ENCODE results near the gene NOCT. TPM values are rescaled to one million over a fixed set of nuclear protein-coding genes. Genes with fewer than 3 reads are reported as not detected.
"Not testable (repeated sequence)": the region's sequence is repeated elsewhere in the genome, so short reads cannot be mapped to it uniquely, and the experiment has no call there.

The NOCT gene
- total RNA-seq, 2 experiments from 2014 or later, result 4.7 to 5.9 TPM

GRCh38 chr4:138996090-138996489 lies 19.5 kb upstream of the NOCT start:
- Mint-ChIP-seq H3K36me3 (no peaks in the 10 kb centered on the region), H3K4me3 (no peak overlapping the region), H3K27ac (no peak overlapping the region), H3K27me3 (peaks cover 10% of the 10 kb centered on the region), H3K9me3 (no peaks in the 10 kb centered on the region), H3K4me1 (no peaks in the 10 kb centered on the region)
- POLR2A ChIA-PET, result no interaction called here
- DNase-seq, result no peak
- ATAC-seq (ENCODE audit: low read depth), result no peak

GRCh38 chr4:138999666-139000065 lies 15.9 kb upstream of the NOCT start:
- Mint-ChIP-seq H3K4me1 (no peaks in the 10 kb centered on the region), H3K4me3 (no peak overlapping the region), H3K36me3 (no peaks in the 10 kb centered on the region), H3K27me3 (no peaks in the 10 kb centered on the region), H3K27ac (no peak overlapping the region), H3K9me3 (no peaks in the 10 kb centered on the region)
- POLR2A ChIA-PET, result no interaction called here
- ATAC-seq (ENCODE audit: low read depth) (no peak), DNase-seq (no peak)

- POLR2A ChIA-PET; ATAC-seq (ENCODE audit: low read depth); H3K36me3 Mint-ChIP-seq; H3K27me3 Mint-ChIP-seq; H3K4me1 Mint-ChIP-seq; H3K9me3 Mint-ChIP-seq; H3K27ac Mint-ChIP-seq; H3K4me3 Mint-ChIP-seq; DNase-seq: not testable (repeated sequence)
Observed at GRCh38 chr4:139000134-139000533, 15.4 kb upstream of the NOCT start.

- ATAC-seq (ENCODE audit: low read depth); DNase-seq; H3K4me1 Mint-ChIP-seq; H3K9me3 Mint-ChIP-seq; POLR2A ChIA-PET; H3K4me3 Mint-ChIP-seq; H3K27ac Mint-ChIP-seq; H3K27me3 Mint-ChIP-seq; H3K36me3 Mint-ChIP-seq: not testable (repeated sequence)
Observed at GRCh38 chr4:139001430-139001829, 14.2 kb upstream of the NOCT start.

- H3K27me3 Mint-ChIP-seq; H3K4me1 Mint-ChIP-seq; ATAC-seq (ENCODE audit: low read depth); H3K36me3 Mint-ChIP-seq; POLR2A ChIA-PET; H3K27ac Mint-ChIP-seq; DNase-seq; H3K4me3 Mint-ChIP-seq; H3K9me3 Mint-ChIP-seq: not testable (repeated sequence)
Observed at GRCh38 chr4:139003668-139004067, 11.9 kb upstream of the NOCT start.

DNA sequence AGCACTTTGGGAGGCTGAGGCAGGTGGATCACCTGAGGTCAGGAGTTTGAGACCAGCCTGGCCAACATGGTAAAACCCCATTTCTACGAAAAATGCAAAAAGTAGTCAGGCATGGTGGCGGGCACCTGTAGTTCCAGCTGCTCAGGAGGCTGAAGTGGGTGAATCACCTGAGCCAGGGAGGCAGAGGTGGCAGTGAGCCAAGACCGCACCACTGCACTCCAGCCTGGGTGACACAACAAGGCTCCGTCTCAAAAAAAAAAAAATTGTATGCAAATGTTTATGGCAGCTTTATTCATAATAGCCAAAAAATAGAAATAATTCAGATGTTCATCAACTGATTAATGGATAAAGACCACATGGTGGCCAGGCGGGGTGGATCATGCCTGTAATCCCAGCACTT lies 9.8 kb upstream of the NOCT start:
- no peaks in the 10 kb centered on the region for H3K4me1 Mint-ChIP-seq
- ATAC-seq (ENCODE audit: low read depth) (no peak), DNase-seq (no peak)
- H3K9me3 Mint-ChIP-seq, result no peaks in the 10 kb centered on the region
- H3K4me3 Mint-ChIP-seq, result no peak overlapping the region
- POLR2A ChIA-PET, result no interaction called here
- no peaks in the 10 kb centered on the region for H3K27me3 Mint-ChIP-seq
- no peak overlapping the region for H3K27ac Mint-ChIP-seq
- no peaks in the 10 kb centered on the region for H3K36me3 Mint-ChIP-seq

DNA sequence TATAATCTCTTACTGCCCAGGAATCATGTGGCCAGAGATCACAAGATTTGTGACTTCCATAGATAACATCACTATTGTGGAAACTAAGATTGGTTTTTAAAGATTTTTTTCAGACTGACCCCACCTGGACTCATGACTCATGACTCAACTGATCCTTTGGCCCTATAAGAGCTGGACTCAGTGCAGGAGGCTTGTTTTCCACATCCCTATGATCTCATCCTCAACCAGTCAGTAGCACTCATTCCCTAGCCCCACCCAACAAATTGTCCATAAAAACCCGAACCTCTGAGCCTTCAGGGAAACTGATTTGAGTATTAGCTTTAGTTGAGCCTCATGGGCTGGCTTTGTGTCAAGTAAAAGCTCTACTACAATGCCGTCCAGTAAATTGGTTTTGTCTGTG lies 7.9 kb upstream of the NOCT start:
- H3K36me3 Mint-ChIP-seq, result no peaks in the 10 kb centered on the region
- H3K4me3 Mint-ChIP-seq, result no peak overlapping the region
- no peaks in the 10 kb centered on the region for H3K4me1 Mint-ChIP-seq
- H3K27ac Mint-ChIP-seq, result no peak overlapping the region
- DNase-seq (no peak), ATAC-seq (ENCODE audit: low read depth) (no peak)
- H3K27me3 Mint-ChIP-seq, result no peaks in the 10 kb centered on the region
- POLR2A ChIA-PET, result no interaction called here
- H3K9me3 Mint-ChIP-seq, result no peaks in the 10 kb centered on the region

GRCh38 chr4:139008278-139008677 lies 7.3 kb upstream of the NOCT start:
- H3K4me3 Mint-ChIP-seq; H3K4me1 Mint-ChIP-seq; ATAC-seq (ENCODE audit: low read depth); POLR2A ChIA-PET; H3K36me3 Mint-ChIP-seq; H3K27me3 Mint-ChIP-seq; H3K9me3 Mint-ChIP-seq; H3K27ac Mint-ChIP-seq; DNase-seq: not testable (repeated sequence)

DNA sequence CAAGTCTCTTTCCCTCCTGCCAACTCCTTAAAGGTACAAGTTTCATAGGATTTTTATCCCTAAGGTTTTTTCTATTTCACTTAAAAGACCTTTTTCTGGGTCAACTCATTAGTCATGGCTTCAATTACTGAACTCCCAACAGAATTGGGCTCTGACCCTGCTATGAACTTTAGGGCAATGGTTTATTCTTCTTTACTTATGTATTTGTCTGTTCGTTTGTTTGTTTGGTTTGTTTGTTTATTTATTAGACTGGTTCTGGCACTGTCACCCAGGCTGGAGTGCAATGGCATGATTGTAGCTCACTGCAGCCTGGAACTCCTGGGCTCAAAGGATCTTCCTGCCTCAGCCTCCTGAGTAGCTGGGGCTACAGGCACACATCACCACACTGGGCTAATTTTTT lies 5.9 kb upstream of the NOCT start:
- POLR2A ChIA-PET, result no interaction called here
- Mint-ChIP-seq H3K4me1 (peaks cover 2% of the 10 kb centered on the region), H3K36me3 (no peaks in the 10 kb centered on the region), H3K4me3 (no peak overlapping the region), H3K27me3 (no peaks in the 10 kb centered on the region), H3K27ac (no peak overlapping the region), H3K9me3 (no peaks in the 10 kb centered on the region)
- ATAC-seq (ENCODE audit: low read depth), result no peak
- DNase-seq, result no peak

DNA sequence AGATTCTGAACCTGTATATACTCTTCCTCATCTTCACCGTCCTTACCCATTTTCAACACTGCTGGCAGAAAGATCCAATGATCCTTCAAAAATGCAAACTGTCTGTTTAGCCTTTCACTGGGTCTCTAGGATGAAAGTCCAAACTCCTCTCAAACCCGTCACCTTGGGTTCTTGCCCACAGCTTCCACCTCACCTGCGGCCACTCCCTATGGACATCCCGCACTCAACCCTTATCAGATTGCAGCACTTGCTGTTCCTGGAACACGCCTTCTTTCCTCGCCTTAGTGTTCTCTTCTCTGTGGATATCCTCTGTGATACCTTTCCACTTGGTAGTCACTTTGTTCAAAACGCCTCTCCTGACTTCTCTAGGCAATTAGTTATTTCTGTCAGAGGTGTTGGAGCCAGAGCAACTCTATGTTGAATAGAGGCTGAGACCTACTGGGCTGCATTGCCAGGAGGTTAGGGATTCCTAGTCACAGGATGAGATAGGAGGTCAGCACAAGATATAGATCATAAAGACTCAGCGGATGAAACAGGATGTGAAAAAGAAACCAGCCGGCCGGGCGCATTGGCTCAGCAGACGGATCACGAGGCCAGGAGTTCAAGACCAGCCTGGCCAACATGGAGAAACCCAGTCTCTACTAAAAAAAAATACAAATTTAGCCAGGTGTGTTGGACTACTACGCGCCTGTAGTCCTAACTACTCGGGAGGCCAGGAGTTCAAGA lies 4.2 kb upstream of the NOCT start:
- Mint-ChIP-seq H3K4me1 (peaks cover 8% of the 10 kb centered on the region), H3K9me3 (no peaks in the 10 kb centered on the region), H3K4me3 (no peak overlapping the region), H3K27me3 (no peaks in the 10 kb centered on the region), H3K27ac (no peak overlapping the region), H3K36me3 (no peaks in the 10 kb centered on the region)
- DNase-seq (no peak), ATAC-seq (ENCODE audit: low read depth) (no peak)
- POLR2A ChIA-PET, result no interaction called here

DNA sequence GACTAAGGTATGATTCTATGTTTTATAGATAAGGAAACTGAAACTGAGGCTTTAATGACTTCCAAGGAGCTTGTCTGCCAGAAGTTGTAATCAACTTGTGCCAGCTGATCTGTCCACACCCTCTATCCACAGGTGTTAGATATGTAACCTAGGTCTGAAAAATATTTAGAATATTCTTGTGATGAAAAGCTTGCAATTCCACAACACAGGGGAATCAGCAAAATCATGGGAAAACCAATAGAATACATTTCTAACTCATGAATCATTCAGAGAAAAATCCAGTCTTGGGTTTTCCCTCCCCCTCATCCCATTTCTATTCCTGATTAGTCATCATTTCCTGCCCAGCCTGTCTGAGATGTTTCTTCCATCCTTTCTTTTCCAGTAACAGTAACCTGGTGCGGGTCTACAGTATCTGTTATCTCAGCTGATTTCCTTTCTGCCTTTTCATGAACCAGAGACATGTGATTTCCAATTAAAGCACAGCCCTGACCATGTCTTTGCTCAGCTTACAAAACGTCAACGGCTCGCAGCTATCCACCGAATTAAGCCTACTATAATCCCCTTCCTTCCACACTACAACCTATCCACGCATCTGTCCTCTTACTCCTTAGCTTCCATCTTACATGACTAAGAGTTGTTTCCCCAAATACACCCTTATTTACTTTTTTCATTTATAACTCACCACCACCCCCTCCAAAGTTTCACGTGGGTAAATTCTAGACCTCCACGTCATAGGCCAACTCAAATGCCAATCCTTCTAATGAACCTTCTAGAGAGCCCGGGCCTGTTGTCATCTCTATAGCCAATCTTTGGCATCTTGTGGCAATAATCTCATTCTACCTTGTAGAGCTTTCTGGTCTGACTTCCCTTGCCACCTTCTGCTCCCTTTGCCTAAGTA lies 961 bp upstream of the NOCT start:
- H3K9me3 Mint-ChIP-seq, result no peaks in the 10 kb centered on the region
- H3K4me1 Mint-ChIP-seq, result peaks cover 17% of the 10 kb centered on the region
- DNase-seq (no peak), ATAC-seq (ENCODE audit: low read depth) (no peak)
- H3K4me3 Mint-ChIP-seq, result peak overlapping the region; percentile 78
- peak overlapping the region; percentile 84 for H3K27ac Mint-ChIP-seq
- peaks cover 3% of the 10 kb centered on the region for H3K36me3 Mint-ChIP-seq
- no peaks in the 10 kb centered on the region for H3K27me3 Mint-ChIP-seq
- POLR2A ChIA-PET, result interaction anchor here (0.6 to 2.5 kb wide), 9 partner anchors 9 to 543 kb away, joined by 3 to 11 read pairs (median 4); partner anchors contain the start of gene ELF2

DNA sequence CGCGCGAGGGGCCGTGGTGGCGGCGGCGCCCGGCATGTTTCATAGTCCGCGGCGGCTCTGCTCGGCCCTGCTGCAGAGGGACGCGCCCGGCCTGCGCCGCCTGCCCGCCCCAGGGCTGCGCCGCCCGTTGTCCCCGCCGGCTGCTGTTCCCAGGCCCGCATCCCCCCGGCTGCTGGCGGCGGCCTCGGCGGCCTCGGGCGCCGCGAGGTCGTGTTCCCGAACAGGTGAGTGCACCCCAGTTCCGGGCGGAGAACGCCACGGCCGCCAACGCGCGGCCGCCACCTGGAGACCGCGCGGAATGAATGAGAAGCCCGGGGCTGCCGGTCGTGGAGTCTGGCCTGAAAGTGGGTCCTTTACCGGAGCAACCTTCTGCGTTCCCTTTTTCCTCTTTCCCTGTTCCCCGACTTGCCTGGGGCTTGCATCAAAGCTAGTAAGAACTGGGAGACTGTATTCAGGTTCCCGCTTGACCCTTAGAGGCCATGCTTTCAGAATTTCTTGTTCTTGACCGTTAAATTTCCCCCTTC lies 429 bp downstream of the NOCT start:
- Mint-ChIP-seq H3K4me3 (peak overlapping the region; percentile 91), H3K9me3 (no peaks in the 10 kb centered on the region), H3K36me3 (peaks cover 6% of the 10 kb centered on the region), H3K27ac (peak overlapping the region; percentile 87), H3K27me3 (no peaks in the 10 kb centered on the region), H3K4me1 (peaks cover 17% of the 10 kb centered on the region)
- POLR2A ChIA-PET, result interaction anchor here (0.7 to 2.5 kb wide), 7 partner anchors 11 to 437 kb away, joined by 3 to 11 read pairs (median 4); partner anchors contain the start of gene ELF2
- ATAC-seq (ENCODE audit: low read depth), result peak; percentile 43
- DNase-seq, result no peak

DNA sequence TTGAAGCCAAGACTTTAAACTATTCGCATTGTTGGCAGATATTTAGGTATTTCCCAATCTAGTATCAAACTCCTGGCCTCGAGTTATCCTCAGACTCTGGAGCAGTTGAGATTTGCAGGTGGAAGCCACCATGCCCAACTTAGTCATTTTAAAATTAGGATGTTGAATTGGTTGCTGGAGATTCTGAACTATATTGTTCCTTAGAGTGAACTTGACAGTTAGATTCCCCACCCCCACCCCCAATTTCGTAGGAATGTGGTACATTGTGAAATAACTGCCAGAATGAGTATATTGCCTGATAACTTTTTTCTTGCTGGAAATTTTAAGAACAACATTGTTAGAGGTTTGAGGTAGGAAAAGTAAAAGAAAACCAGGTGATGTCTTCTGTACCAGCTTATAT lies 2.3 kb downstream of the NOCT start:
- H3K27me3 Mint-ChIP-seq, result no peaks in the 10 kb centered on the region
- H3K36me3 Mint-ChIP-seq, result peaks cover 6% of the 10 kb centered on the region
- no peak overlapping the region for H3K27ac Mint-ChIP-seq
- no peak for DNase-seq
- no peaks in the 10 kb centered on the region for H3K9me3 Mint-ChIP-seq
- peaks cover 18% of the 10 kb centered on the region for H3K4me1 Mint-ChIP-seq
- peak overlapping the region; percentile 13 for H3K4me3 Mint-ChIP-seq
- no peak for ATAC-seq (ENCODE audit: low read depth)
- POLR2A ChIA-PET, result no interaction called here

DNA sequence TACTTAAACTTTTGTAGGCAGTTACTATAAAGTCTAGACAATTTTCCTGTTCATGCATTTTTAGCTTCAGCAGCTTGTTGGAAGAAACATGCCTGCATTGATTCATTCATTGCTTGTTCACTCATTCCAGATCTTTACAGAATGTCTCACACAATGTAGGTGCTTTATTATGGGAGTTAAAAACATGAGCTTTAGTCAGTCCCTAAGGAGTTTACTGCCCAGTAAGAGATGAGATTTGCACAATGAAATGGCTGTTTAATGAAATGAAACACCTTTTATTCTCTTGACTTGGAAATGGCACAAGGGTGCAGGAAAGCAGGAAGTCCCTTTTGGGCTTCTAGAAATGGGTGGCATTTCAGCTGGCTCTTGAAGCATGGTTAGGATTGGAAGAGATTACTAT lies 2.9 kb downstream of the NOCT start:
- Mint-ChIP-seq H3K27me3 (no peaks in the 10 kb centered on the region), H3K36me3 (peaks cover 6% of the 10 kb centered on the region), H3K4me3 (peak overlapping the region; percentile 7), H3K4me1 (peaks cover 18% of the 10 kb centered on the region), H3K27ac (no peak overlapping the region), H3K9me3 (no peaks in the 10 kb centered on the region)
- no peak for ATAC-seq (ENCODE audit: low read depth)
- DNase-seq, result no peak
- POLR2A ChIA-PET, result interaction anchor here (0.6 kb wide), 1 partner anchor 31 kb away, joined by 5 read pairs; no protein-coding TSS in a partner anchor

All from activated naive CD8-positive, alpha-beta T cell treated with anti-CD3 and anti-CD28 coated beads, Interleukin-2, amount 10 ng/mL, durations not matched to agents 7 days and 5 days (primary cell).